CD4-positive, alpha-beta T cell treated with Interferon gamma for 1 hour (primary cell): ENCODE measurements around the gene SLC41A3.

Source experiments
- DNase-seq: peaks from one replicate; pipeline ENCODE4 v3.0.0-alpha.2; 2020

The SLC41A3 gene

DNA sequence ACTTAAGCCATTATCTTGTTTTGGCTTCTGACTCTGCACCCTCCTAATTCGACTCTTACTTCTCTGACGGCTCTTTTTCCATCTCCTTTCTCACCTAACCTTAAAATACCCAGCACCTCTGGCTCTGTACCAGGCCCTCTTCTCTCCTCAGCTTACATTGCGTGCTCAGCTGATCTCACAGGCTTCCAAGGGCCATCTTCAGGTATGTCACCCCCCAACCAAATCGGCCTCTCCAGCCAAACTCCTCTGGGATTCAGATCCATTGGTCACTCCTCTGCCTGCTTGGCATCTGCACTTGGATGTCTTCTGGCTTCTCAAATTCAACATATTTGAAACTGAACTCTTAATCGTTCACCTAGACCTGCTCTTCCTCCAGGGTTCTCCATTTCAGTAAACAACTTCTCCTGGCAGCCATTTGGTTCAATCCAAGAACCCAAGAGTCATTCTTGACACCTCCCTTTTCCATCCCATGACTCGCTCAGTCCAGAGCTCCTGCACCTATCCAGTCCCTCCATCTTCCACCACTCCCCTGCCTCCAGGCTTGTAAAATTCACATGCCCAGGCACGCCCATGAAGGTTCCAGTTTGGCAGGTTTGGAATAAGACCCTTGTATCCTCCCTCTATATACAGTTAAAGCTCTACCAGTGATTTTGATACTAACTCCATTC lies 35.2 kb upstream of the SLC41A3 start:
- DNase-seq = no peak

DNA sequence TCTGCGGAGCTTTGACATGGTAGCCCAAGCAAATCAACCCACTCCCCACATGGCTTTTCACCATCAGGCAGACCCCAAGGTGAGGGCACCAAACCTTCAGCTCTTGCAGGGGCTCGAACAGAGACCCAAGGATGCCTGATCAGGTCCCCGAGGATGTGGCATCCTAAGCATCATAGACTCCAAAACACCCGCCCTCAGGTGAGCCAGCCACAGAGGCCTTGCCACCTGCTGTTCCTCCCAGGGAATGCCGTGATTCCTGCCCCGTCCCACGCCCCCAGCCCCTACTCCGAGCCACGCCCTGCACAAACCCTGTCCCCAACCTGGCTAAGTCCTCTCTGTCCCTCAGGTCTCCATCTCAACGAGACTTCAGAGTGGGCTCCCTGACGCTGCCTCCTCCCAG lies 34.7 kb upstream of the SLC41A3 start:
- DNase-seq = no peak

DNA sequence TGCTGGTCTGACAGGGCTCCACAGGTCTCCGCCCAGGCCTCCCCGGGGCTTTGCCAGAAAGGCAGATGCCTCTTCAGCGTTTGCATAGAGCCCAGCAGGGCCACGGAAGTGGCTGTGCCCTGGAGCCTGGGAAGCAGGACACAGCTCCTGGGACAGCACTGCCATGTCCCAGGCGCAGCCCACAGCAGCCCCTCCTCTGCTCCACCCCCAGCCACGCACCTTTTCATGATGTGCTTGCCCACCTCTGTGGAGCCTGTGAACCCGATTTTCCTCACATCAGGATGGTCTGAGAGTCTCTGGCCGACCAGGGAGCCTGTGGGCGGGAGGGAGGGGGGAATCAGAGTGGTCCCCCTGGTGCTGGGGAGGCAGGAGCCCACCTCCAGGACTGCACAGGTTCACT lies 33.9 kb upstream of the SLC41A3 start:
- no peak for DNase-seq

DNA sequence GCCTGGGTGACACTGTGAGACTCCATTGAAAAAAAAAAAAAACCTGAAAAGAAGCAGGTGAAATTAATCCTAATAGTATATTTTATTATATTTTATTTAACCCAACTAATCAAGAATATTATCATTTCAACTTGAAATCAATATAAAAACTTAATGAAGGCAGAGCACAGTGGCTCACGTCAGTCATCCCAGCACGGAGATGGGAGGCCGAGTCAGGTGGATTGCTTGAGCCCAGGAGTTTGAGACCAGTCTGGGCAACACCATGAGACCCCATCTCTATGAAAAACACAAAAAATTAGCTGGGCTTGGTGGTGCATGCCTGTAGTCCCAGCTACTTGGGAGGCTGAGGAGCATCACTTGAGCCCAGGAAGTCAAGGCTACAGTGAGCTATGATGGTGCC lies 33.3 kb upstream of the SLC41A3 start:
- no peak for DNase-seq

DNA sequence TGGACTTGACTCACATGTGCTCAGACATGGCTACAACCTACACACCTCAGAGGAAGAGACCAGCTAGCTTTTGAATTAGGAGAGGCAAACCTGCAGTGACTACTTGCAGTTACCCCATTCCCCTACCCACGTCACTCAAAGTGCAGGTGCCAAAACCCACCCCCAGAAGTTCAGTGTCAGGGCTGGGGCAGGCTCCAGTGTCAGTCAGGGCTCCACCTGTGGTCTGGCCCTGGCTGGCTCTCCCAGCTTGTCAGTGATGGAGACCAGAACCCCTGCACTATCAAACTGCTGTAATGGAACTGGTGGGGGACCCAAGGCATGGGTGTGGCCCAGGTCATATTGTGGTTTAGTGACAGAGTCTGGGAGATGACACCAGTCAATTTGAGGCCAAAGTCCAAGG lies 32.6 kb upstream of the SLC41A3 start:
- no peak for DNase-seq

DNA sequence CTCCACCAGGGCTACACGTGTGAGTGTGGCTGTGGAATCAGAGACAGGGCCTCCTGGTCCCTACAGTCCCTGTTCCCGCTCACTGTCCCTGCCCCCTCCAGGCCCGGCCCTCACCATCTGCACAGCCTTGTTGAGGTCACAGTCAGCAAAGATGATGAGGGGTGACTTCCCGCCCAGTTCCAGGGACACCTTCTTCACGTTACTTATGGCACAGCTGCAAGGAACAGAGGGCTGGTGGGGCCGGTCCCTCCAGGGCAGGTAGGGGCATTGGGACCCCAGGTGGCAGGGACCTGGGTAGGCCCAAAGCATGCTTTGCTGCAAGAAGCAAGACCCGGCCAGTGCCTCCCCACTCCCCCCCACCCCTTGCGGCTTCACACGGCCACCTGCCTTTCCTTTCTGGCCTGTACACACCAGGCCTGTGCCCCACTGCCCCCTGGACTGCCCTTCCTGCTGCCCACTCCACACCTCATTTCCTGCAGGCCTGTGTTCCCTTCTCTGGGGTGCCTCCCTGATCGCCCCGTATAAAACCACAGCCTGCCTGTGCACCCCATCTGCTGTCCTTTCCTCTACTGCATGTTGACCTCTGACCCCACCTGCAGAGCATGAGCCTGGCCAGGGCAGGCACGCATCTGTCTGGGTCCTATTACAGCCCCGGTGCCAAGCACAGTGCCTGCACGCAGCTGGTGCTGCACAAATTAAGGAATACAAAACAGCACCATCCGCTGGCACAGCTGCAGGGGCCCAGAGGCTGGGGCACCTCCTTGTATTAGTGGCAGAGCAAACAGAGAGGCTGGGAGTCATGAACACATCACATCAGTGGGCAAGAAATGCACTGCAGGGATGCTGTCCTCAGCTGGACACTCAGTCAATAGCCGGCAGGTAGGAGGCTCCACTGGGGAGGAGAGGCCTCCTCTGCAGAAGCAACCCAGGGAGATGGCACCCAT lies 30.8 kb upstream of the SLC41A3 start:
- DNase-seq = no peak

DNA sequence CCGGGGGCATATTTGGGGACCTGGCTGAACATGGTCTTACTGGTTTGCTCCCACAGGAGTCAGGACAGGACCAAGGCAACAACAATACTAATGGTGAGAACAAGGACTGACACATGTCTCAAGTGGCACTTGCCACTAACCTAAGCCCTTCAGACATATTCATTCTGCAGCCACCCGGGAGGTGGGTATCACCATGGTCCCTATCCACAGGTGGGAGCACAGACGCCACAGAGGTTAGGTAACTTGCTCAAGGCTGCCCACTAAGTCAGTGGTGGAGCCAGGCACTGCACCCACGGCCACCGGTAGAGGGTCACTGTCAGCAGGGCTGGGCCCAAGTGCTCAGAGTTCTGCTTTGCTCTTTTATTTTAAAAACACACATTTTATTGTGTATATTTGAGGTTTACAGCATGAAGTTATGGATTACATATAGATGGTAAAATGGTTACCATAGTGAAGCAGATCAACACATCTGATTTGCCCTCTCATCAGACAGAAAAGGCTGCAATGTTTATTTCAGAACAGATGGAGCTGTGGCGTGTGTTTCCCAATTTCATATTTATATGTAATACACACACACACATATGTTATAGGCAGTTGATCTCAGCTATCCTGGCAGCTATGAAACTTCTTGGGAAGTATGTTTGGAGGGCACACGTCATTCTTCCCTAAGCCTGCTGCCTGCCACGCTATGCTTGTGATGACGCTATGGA lies 30.0 kb upstream of the SLC41A3 start:
- no peak for DNase-seq

DNA sequence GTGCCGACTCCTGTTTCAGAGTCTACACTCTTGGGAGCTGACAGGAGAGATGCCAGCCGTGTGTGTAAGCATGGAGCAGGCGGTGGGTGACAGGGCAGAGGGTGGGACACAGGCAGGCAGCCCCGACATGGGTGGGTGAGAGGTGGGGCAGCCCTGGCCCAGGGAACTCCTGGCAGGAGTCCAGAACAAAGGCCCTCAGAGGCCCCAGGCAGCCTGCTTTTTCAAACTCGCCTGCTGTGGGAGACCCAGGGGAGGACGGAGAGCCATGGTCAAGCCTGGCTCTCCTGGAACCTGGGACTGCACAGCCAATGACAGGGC lies 29.3 kb upstream of the SLC41A3 start:
- no peak for DNase-seq

DNA sequence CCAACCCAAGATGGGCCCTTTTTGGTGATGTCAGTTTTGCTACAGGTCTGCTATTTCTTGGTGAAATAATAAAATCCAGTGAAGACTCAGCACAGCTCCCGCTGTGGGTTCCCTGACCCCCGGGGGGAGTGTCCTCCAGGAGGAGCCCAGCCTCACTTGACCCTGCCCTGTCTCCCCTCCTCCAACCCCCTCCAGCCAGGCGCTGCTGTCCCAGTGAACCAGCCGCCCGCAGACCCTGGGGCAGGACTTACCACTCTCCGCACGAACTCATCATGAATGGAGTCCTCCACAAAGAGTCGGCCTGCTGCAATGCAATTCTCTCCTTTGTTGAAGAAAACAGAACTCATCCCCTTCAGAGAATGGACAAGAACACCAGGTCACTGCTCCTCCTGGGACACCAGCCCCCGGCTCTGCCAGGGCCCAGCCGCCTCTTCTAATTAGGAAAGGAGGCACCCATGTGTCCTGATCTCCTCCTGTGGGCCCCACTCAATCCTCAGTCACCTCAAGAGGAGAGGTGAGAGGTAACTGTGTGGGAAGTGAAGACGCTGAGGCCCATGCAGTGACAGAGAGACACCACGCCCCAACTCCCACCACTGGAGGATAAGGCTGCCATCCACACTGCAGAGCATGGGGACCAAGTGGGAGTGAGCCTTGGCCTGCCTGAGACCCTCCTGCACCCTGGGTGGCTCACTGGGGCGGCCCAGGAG lies 28.8 kb upstream of the SLC41A3 start:
- no peak for DNase-seq

DNA sequence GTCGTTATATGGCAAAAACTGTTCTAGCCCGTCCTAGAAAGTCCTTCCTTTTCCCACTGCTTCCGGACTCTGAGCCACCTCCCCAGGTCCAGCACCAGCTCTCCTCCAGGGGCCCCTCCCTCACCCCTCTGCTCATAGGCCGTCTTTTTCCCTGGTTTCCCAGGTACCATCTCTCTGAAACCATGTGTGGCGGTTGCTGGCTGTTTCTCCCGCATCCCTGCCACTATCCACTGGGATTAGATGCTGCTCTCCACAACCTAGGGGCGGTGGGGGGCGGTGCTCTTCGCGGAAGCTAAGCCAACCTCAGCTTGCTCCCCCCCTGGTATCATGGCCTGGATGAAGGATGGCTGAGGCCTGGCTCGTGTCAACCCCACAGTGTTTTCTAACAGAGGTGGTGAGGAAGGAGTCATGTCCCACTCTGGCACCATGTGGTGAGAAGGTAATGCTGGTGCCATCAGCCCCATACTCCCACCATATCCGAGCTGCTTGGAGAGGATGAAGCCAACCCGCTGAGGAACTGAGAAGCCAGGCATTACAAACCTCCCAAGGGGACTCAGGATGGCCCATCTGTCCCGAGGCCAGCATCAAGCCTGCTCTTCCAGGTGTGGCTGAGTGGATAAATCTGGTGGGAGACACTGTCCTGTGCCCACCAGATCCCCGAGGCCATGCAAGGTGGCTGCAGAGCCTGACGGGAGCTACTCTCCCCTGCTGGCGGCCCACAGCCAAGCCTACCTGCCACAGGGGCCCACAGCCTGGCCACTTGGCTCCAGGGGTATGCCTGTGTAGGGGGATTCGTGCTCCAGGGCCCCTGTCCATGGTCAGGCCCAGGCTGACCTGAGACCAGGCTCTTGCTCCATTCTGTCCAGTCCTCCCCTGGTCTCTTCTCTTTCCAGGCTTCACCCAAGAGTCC lies 27.9 kb upstream of the SLC41A3 start:
- no peak for DNase-seq

DNA sequence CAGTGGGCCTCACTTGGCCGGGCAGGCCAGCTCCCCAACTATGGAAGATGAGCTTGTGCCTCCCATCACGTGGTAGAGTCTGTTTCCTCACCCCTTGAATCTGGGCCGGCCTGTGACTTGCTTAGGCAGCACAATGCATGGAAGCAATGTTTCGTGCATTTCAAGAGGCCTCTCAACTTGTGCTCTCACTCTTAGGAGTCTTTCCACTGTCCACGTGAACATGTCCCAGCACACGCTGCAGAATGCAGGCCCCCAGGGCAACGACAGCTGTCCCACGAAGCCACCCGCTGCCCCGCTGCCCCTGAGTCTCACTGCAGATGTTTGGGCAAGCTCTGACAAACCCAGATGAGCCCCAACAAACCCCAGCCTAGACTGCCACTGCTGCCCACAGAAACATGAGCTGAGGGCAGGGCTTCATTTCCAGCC lies 27.2 kb upstream of the SLC41A3 start:
- no peak for DNase-seq

DNA sequence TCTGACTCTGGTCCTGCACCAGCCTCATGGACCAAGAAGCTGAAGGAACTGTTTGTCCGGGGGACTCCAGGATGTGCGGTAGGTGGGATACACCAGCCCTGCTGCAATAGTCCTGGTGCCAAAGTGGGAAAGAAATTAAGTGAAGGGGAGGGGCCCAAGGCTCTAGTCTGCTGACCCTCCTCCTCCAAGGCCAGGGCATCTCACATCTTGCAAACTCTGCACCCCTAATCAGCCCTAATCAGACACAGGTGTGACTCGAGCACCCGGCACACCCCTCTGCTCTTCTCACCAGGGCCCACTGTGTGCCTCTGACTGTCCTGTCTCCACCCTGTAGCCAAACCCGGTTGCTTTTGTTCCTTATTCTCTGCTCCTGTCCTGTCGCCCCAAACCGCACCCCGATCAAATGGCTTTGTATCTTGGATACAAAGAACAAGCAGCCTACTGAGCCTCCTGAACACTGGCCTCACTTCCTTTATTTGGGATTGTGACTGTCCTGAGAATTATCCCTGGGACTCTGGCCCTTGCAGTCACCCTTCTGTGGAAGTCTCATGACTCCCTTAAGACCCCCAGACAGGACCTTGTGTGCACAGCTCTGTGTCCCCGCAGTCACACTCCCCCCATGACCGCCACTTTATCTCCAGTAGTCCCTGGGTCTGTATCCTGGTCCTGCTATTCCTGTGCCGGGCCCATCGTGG lies 26.7 kb upstream of the SLC41A3 start:
- no peak for DNase-seq

DNA sequence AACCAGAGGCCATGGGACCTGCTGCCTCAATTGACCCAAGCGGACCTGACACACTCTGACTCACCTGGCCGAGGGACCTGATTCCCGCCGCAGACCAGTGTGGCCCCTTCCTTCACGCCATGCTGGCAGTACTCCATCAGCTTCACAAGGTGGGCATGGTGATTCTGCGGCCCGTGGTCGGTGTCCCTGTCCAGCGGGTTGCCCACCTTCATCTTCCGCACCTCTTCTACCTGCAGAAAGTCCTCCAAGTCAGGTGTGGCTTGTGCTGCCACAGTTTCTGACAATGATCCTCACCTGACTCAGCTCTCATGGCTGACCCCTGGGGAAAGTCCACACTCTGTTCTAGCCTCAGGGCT lies 25.9 kb upstream of the SLC41A3 start:
- DNase-seq = no peak

DNA sequence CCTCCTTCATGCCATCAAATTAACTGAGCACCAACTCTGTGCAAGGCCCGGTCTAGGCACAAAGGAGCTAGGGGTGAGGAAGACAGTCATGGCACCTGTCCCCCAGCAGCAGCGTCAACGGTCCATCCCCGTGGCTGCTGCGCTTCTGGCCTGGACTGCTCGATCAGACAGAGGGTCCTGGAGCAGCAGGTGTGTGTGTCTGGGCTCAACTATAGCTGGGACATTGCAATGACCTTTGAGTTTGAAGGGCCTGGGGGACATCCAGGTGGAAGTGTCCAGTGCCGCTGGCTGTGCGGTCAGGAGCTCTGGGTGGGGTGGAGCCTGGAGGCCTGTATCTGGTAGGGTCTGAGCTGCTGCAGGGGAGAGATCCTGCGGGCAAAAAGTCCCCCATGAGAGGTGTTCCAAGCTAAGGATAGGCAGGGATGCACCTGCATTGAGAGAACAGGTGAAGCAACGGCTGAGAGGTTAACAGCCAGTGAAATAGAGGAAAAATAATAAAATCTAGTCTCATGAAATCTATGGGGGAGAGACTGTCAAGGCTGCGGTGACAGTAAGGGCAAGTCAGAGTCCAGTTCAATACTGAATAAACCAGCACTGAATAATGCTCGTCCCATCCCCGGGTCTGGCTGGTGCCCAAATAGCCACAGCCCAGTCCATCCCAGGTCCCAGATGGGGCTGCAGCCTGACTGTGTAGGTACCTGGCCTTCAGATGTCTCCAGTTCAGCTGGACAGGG lies 25.4 kb upstream of the SLC41A3 start:
- no peak for DNase-seq

DNA sequence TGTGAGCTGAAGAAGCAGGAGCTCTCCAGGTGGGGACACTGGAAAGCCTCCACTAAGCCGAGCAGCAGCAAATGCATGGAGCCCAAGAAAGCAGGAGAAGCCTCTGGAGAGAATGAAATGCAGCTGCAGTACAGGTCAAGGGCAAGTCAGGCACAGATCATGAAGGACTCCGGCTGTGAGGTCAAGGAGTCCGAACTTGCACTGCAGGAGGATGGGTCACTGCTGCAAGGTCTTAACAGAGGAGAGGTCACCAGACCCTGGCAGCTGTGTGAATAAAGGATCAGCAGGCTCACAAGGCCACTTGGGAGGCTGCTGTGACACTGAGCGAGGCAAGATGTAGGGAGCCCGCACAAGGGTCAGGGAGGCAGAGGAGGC lies 24.7 kb upstream of the SLC41A3 start:
- no peak for DNase-seq

DNA sequence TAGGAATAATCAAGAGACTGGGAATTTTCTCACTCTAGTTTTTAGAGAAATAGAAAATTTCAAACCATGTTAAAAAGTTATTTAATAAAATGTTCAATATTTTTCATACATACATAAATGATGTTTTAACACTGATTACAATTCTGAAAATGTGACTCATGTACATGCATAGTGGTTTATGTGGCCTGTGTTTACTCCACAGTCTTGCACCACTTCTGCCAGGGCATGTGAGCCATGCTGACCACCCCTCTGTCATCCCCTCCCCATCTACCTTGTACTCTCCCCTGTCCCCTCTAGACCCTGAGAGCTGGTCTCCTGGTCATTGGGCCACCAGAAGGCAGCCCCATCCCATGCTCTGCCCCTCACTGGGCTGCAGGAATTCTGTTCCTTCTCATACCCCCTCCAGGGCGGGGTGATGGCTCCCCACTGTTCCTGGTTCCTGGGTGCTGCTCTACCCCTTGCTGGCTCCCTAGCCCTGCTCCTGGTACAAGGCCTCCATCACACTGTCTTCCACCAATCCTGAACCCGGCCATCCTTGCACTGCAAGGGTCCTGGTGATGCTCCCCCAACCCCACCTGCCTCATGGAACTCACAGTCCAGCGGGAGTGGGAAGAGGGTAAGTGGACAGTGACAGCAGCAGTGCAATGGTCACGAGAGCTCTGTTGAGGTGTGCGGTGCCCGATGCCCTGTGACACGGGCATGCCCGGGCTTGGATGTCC lies 24.2 kb upstream of the SLC41A3 start:
- DNase-seq = no peak

DNA sequence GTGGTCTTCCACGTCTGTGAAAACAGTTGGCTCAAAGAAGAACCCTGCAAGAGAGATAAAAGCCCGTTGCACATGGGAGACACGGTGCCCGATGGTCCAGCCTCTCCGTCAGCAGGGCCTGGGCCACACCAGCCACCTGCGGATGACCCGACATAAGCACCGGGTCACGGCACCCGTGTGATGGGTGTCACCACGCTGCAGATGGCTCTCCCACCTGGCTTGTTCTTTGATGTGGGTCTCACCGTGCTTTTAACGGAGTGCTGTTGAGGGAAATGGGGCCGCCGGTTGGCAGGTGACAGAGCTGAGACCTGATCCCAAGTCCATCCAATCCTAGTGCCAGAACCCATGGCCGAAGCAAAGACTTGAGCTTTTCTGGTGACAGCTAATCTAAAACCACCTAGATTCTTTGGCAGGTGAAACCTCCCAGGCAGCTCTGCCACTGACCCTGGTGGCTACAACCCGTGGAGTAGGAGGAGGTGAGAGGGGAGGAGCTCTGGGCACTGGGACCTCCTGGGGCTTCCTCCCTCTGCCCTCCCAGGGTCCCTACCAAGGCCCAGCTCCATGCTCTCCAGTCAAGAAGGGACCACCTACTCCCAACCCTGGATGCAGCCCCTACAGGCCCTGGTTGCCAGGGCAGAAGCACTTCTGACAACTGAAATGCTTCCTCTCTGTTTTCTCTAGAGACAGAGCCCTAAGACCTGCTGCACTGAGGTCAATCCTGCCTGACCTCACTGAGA lies 23.4 kb upstream of the SLC41A3 start:
- DNase-seq = no peak

DNA sequence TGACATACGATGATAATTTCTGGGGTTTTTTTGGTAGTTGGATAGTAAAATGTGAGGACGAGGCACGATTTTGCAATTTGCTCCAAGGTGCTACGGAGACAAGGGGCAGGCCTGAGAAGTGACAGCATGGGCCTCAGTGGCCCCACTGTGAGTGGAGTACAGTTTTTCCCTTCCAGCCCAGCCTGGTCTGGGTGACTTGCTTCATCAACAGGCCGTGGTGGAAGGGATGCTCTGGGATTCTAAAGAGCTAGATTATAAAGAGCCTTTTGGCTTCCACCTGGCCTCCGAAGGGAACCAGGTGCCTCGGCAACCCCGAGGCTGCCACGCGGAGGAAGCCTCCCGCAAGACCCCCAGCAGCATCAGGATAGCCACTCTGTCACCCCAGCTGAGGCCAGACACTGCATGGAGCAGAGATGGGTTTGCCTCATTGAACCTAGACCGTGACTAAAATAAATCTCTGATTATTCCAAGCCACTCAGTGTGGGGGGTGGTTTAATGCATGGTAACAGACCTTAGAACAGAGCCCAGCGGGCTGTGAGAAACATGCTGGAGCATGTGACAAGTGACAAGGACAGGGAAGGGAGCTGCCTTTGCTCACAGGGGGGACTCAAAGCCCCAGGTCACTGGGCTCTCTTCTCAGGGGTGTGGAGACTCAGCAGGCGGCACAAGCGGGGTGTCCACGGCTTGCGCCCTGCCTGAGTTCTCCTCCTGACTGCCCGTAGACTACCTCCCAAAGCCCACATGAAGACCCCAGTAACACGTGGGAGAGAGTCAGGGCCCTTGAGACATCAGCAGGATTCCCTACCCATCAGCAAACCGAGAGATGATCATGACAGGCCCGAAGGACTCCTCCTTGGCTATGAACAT lies 22.6 kb upstream of the SLC41A3 start:
- no peak for DNase-seq
